Spleen (tissue), 11 donors: ENCODE results near the gene IKZF3. TPM values are rescaled to one million over a fixed set of nuclear protein-coding genes. Genes with fewer than 3 reads are reported as not detected.

Experiments used
- DNase-seq: peaks from one replicate; pipeline ENCODE4 v3.0.0-alpha.2; 2020
- H3K27ac ChIP-seq, 8 donors: fragments of 200-600 bp; sonication (generic) in 7 of 8; 1 replicate in 4 of 8; 2 replicates in 4 of 8; pipeline versions ENCODE4 v1.5.0 to v1.8.0; 2016 to 2021; ENCODE audit warnings: inconsistent platforms in 4 of 8, mild to moderate bottlenecking in 4 of 8, moderate library complexity in 1 of 8
- H3K27me3 ChIP-seq, 7 donors: fragments of 200-600 bp; sonication (generic) in 6 of 7; replicated peaks in 1 of 7; 1 replicate in 4 of 7; 2 replicates in 3 of 7; pipeline versions ENCODE4 v1.5.0 to v1.8.0; 2016 to 2021; ENCODE audit warnings: inconsistent platforms in 3 of 7, mild to moderate bottlenecking in 1 of 7
- H3K36me3 ChIP-seq, 6 donors: fragments of 200-600 bp; sonication (generic) in 5 of 6; 1 replicate in 4 of 6; 2 replicates in 2 of 6; pipeline versions ENCODE4 v1.5.0 to v1.8.0; 2016 to 2021; ENCODE audit warnings: inconsistent platforms in 2 of 6
- H3K4me1 ChIP-seq, 6 donors: fragments of 200-600 bp; sonication (generic) in 5 of 6; 1 replicate in 3 of 6; 2 replicates in 3 of 6; pipeline versions ENCODE4 v1.5.0 to v1.8.0; 2016 to 2021; ENCODE audit warnings: inconsistent platforms in 3 of 6
- H3K4me3 ChIP-seq, 8 donors: fragments of 200-600 bp; sonication (generic) in 7 of 8; 1 replicate in 4 of 8; 2 replicates in 4 of 8; pipeline versions ENCODE4 v1.5.0 to v1.8.0; 2016 to 2021; ENCODE audit warnings: inconsistent platforms in 4 of 8, mild to moderate bottlenecking in 4 of 8, moderate library complexity in 2 of 8
- H3K9me3 ChIP-seq, 8 donors: fragments of 200-600 bp; sonication (generic) in 7 of 8; 1 replicate in 4 of 8; 2 replicates in 4 of 8; pipeline versions ENCODE4 v1.5.0 to v1.8.0; 2016 to 2021; ENCODE audit warnings: inconsistent platforms in 4 of 8
- POLR2A ChIP-seq, 3 donors: fragments of 450-650 bp; IDR thresholded peaks; one replicate each; pipeline ENCODE4 v1.5.1; 2017; ENCODE audit warnings: antibody characterized with exemption in 3 of 3, mild to moderate bottlenecking in 1 of 3
- POLR2AphosphoS5 ChIP-seq, 3 donors: sonication (generic); formaldehyde crosslinking; IDR thresholded peaks; one replicate each; pipeline ENCODE4 v1.5.1; 2017; ENCODE audit warnings: antibody characterized with exemption in 3 of 3
- WGBS, 5 donors: extraction: QIAGEN DNeasy Blood & Tissue Kit in 3 of 5; methylation state at CpG; one replicate each; pipeline versions ENCODE4 v1.1.5 to v1.1.7; 2013 to 2018; 5-methylcytosine and 5-hydroxymethylcytosine counted together
- intact Hi-C: fragments of 100-400 bp; cut with DNase I; formaldehyde crosslinking; loops from one replicate; pipeline ENCODE4 v1.15.0; 2023; ENCODE audit warnings: low total_unique reads
- polyA plus RNA-seq, 3 donors: library from polyadenylated mRNA; stranded (reverse); fragments of 200-250 nt; gene quantifications; one replicate each; pipeline ENCODE4 v1.2.1, GENCODE V29; 2013
- total RNA-seq, 7 donors: library from RNA; depleted of rRNA in 3 of 7; stranded (reverse); fragments of >200 nt in 3 of 7; fragmentation: NEBNext Ultra II Directional in 4 of 7; extraction: Animal tissue kit (Norgen Biotek cat#: 25700) in 4 of 7; gene quantifications; one replicate each; pipeline versions ENCODE4 v1.1.0 to v1.2.1, GENCODE V29; 2016 to 2021
- TF ChIP-seq, protein P1 (sequence below), 11 experiments: fragments of 200-600 bp in 7 of 11; fragments of 450-650 bp in 4 of 11; sonication (generic) in 4 of 11; IDR thresholded peaks in 8 of 11; conservative IDR thresholded peaks in 3 of 11; 1 replicate in 7 of 11; 2 replicates in 4 of 11; pipeline versions ENCODE4 v1.4.0 to v1.8.0; 2016 to 2021; ENCODE audit warnings: antibody characterized with exemption in 11 of 11, inconsistent platforms in 4 of 11, mild to moderate bottlenecking in 1 of 11
- donor health status: healthy with polysubstance abuse.
- donor health status: DM: no; HTN: no; CAD: no; lungs with moderate emphysema.
- donor health status: DM: no; HTN: no; CAD: no.
- donor health status: Bipolar disorder and iron deficiency.
- donor health status: healthy.
- donor health status: DM: no; HTN: no; CAD: no.
- donor health status: DM: yes; HTN: yes; CAD: no.

Gene IKZF3
- total and polyA plus RNA-seq, 10 donors = 17.5 to 132 (median 84.1) TPM

DNA sequence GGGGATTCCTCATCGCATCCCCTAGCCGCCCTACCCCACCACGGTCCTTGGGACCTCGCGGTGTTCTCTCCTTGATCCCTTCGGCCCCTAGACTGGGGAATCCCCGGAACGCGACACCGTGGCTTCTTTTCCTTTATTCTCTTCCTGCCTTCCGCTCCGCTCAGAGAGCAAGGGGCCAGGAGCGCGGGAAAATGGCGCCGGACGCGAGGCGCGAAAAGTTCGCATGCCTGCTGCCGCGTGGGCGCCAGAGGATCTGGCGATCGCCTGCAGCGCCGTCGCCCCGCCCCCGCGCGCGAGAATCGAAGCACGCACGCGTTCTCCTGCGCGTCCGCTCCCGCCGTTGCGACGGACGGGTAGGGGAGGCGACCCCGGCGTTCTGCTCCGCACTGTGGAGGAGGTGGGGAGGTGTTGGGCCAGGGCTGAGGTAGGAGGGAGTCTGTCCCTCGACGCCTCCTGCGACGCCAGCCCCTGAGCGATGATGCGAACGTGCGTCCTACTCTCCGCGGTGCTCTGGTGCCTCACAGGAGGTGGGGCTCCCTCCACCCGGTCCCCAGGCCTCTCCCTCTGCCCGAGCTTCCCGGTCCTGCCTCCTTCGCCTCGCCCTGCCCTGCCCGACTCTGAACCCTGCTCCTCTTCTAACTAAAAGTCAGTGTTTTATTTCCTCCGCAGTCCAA is 3.9 kb upstream of the IKZF3 start, which contains the start of gene ZPBP2:
ZPBP2 (plus strand) TSS at position 323 of the 674 bp plus-strand sequence; CDS start at position 476, 153 bp downstream.
- peak within 1 kb of the TSS in 7 of 8 donors; percentile 1 to 61 (median 23) for H3K4me3 ChIP-seq
- peaks cover 0 to 10% (median 0%) of the 10 kb centered on the region in 8 donors for H3K9me3 ChIP-seq
- peaks cover 0 to 82% (median 41%) of the 10 kb centered on the region in 6 donors for H3K4me1 ChIP-seq
- WGBS, 5 donors = 22 to 53% (median 33%) methylated on average over 55 to 67 of the region's 67 CpGs
- peak; percentile 87 for DNase-seq
- peak within 1 kb of the TSS; percentile 62 to 93 (median 86) for H3K27ac ChIP-seq
- H3K27me3 ChIP-seq = peaks cover 0 to 51% (median 23%) of the 10 kb centered on the region in 7 donors
- TF ChIP-seq POLR2AphosphoS5 (IDR thresholded peaks at IDR 0.05) (peak; percentile 30 to 74 (median 45)), POLR2A (IDR thresholded peaks at IDR 0.05) (no peak)
- TF ChIP-seq, protein P1, sequence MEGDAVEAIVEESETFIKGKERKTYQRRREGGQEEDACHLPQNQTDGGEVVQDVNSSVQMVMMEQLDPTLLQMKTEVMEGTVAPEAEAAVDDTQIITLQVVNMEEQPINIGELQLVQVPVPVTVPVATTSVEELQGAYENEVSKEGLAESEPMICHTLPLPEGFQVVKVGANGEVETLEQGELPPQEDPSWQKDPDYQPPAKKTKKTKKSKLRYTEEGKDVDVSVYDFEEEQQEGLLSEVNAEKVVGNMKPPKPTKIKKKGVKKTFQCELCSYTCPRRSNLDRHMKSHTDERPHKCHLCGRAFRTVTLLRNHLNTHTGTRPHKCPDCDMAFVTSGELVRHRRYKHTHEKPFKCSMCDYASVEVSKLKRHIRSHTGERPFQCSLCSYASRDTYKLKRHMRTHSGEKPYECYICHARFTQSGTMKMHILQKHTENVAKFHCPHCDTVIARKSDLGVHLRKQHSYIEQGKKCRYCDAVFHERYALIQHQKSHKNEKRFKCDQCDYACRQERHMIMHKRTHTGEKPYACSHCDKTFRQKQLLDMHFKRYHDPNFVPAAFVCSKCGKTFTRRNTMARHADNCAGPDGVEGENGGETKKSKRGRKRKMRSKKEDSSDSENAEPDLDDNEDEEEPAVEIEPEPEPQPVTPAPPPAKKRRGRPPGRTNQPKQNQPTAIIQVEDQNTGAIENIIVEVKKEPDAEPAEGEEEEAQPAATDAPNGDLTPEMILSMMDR (IDR thresholded peaks at IDR 0.05 in 8 of 11, conservative IDR thresholded peaks at IDR 0.05 in 3 of 11) = no peak
- intact Hi-C loops = loop anchor here (10.0 kb wide), 2 partner anchors 113 to 243 kb away; partner anchors contain the start of gene PPP1R1B
- H3K36me3 ChIP-seq = no peaks in the 10 kb centered on the region

DNA sequence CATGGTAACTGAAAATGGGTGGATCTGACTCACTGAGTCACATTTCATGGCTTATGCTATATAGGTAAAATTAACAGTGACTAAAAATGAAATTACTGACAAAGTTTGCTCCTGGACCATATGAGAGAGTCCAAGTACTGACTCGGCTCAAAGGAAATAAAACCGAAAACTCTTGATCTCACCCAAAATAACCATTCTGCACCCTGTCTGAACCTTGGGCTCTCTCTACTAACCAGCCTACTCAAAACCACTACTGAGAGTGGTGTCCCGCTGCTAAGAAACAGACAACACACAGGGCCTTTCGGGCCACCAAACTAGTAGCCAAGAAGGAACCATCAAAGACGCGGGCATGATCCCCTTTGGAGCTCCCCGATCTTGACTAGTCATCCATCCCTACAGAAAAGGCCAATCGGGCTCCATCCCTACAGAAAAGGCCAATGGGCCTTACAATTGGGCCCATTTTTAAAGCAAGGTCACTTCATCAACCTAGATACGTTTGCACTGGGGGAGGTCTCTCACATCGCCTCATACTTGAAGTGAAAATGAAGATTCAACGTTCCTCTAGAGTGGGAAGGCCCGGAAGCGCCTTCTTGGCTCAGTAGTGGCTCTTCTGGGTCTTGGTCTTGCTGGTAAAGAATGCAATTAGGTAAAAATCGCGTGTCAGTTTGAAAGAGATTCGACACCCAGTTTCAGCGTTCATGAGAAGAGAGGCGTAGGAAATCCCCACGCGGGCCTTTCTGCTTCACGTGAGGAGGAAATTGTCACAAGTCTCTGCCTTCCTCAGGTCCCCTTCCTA is 3.2 kb upstream of the IKZF3 start:
- intact Hi-C loops = loop anchor here (10.0 kb wide), 2 partner anchors 112 to 242 kb away; partner anchors contain the start of gene PPP1R1B
- Histone ChIP-seq H3K9me3 (peaks cover 0 to 10% (median 0%) of the 10 kb centered on the region in 8 donors), H3K36me3 (no peaks in the 10 kb centered on the region), H3K4me1 (peaks cover 0 to 75% (median 39%) of the 10 kb centered on the region in 6 donors), H3K27me3 (peaks cover 0 to 58% (median 26%) of the 10 kb centered on the region in 7 donors), H3K27ac (peak overlapping the region; percentile 62 to 93 (median 86)), H3K4me3 (peak overlapping the region in 7 of 8 donors; percentile 1 to 61 (median 23))
- 60 to 76% (median 64%) methylated on average over 21 of the region's 21 CpGs for WGBS, 5 donors
- TF ChIP-seq POLR2A (IDR thresholded peaks at IDR 0.05) = no peak
- TF ChIP-seq, protein P1 (IDR thresholded peaks at IDR 0.05 in 8 of 11, conservative IDR thresholded peaks at IDR 0.05 in 3 of 11) = no peak
- TF ChIP-seq POLR2AphosphoS5 (IDR thresholded peaks at IDR 0.05) = no peak
- peak; percentile 76 for DNase-seq

DNA sequence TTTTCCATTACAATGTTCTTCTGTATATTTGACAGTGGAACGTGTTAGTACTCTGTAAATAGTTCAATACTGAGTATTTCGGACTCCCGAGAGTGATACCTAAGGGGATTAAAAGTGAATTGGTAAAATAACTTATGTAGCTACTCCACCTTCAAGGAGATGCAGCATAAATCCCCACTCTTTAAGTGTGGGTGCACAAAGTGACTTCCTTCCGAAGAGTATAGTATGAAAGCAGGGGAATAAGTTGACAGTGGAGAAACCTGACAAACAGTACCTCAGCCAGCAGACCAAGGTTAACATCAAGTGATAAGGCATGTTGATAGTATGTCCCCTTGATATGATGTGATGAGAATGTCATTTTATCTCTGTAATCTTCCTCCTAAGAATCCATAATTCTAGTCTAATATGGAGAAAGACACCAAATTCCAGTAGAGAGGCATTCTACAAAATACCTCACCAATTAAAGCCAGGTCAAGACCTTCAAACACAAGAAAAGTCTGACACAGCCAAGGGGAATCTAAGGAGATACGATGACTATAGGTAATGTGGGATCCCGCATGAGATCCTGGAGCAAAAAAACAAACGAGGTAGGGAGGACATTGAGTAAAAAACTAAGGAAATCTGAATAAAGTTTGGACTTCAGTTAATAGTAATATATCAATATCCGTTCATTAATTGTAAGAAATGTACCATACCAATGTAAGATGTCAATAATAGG is 2.1 kb upstream of the IKZF3 start:
- H3K27ac ChIP-seq = peak overlapping the region; percentile 0 to 93 (median 86)
- peaks cover 0 to 69% (median 28%) of the 10 kb centered on the region in 7 donors for H3K27me3 ChIP-seq
- intact Hi-C loops = loop anchor here (10.0 kb wide), 2 partner anchors 111 to 241 kb away; partner anchors contain the start of gene PPP1R1B
- TF ChIP-seq, protein P1 (IDR thresholded peaks at IDR 0.05 in 8 of 11, conservative IDR thresholded peaks at IDR 0.05 in 3 of 11) = no peak
- TF ChIP-seq POLR2AphosphoS5 (IDR thresholded peaks at IDR 0.05) (no peak), POLR2A (IDR thresholded peaks at IDR 0.05) (no peak)
- H3K36me3 ChIP-seq = no peaks in the 10 kb centered on the region
- no peak for DNase-seq
- H3K4me3 ChIP-seq = no peak overlapping the region
- 65 to 80% (median 75%) methylated on average over 8 of the region's 8 CpGs for WGBS, 5 donors
- peaks cover 0 to 66% (median 39%) of the 10 kb centered on the region in 6 donors for H3K4me1 ChIP-seq
- peaks cover 0 to 10% (median 0%) of the 10 kb centered on the region in 8 donors for H3K9me3 ChIP-seq
